Stimulated activated CD8-positive, alpha-beta memory T cell treated with anti-CD3 and anti-CD28 coated beads, Interleukin-12 subunit alpha, Interleukin-12 subunit beta, amount 100 ng/mL, for 24 hours (primary cell): ENCODE results near the gene HNRNPUL1.

Experiments
- DNase-seq: peaks from one replicate; pipeline ENCODE4 v3.0.0-alpha.2; 2020; ENCODE audit errors: extremely low read depth

The HNRNPUL1 gene

GRCh38 chr19:41234512-41235168 is 29.5 kb upstream of the HNRNPUL1 start:
- DNase-seq = no peak

- DNase-seq = no peak
Measured at GRCh38 chr19:41235480-41235879, 28.7 kb upstream of the HNRNPUL1 start.

- no peak for DNase-seq
Measured at GRCh38 chr19:41238244-41238643, 25.9 kb upstream of the HNRNPUL1 start.

- no peak for DNase-seq
Measured at GRCh38 chr19:41239363-41239762, 24.8 kb upstream of the HNRNPUL1 start.

- no peak for DNase-seq
Measured at GRCh38 chr19:41239961-41240574, 24.1 kb upstream of the HNRNPUL1 start.

GRCh38 chr19:41241859-41242258 is 22.3 kb upstream of the HNRNPUL1 start:
- no peak for DNase-seq

GRCh38 chr19:41244117-41244516 is 20.1 kb upstream of the HNRNPUL1 start:
- no peak for DNase-seq

- no peak for DNase-seq
Measured at GRCh38 chr19:41245843-41246242, 18.3 kb upstream of the HNRNPUL1 start.

- no peak for DNase-seq
Measured at GRCh38 chr19:41248895-41249294, 15.3 kb upstream of the HNRNPUL1 start.

GRCh38 chr19:41249707-41250423 is 14.3 kb upstream of the HNRNPUL1 start:
- DNase-seq = no peak

GRCh38 chr19:41253660-41254059 is 10.5 kb upstream of the HNRNPUL1 start:
- no peak for DNase-seq

- no peak for DNase-seq
Measured at GRCh38 chr19:41255171-41255570, 9.0 kb upstream of the HNRNPUL1 start.

- no peak for DNase-seq
Measured at GRCh38 chr19:41261474-41262190, 2.5 kb upstream of the HNRNPUL1 start.

GRCh38 chr19:41263042-41263849 is 926 bp upstream of the HNRNPUL1 start:
- peak; percentile 63 for DNase-seq

- DNase-seq = peak; percentile 57
Measured at GRCh38 chr19:41264581-41265394, 616 bp downstream of the HNRNPUL1 start.

GRCh38 chr19:41265395-41266153 is 1.4 kb downstream of the HNRNPUL1 start:
- no peak for DNase-seq

- DNase-seq = no peak
Measured at GRCh38 chr19:41269055-41269454, 4.9 kb downstream of the HNRNPUL1 start.

GRCh38 chr19:41269571-41269970 is 5.4 kb downstream of the HNRNPUL1 start:
- no peak for DNase-seq

- DNase-seq = no peak
Measured at GRCh38 chr19:41273076-41273475, 8.9 kb downstream of the HNRNPUL1 start.

GRCh38 chr19:41274802-41275201 is 10.6 kb downstream of the HNRNPUL1 start:
- DNase-seq = no peak
